Prostate gland (tissue), 2 donors: ENCODE results near the gene AARS2. TPM values are rescaled to one million over a fixed set of nuclear protein-coding genes. Genes with fewer than 3 reads are reported as not detected.

ENCODE experiments used
- DNase-seq: peaks from one replicate; pipeline ENCODE4 v3.0.0-alpha.2; 2019; ENCODE audit warnings: low spot score
- H3K27ac ChIP-seq, 2 donors: fragments of 200-600 bp; sonication (generic); 2 replicates each; pipeline ENCODE4 v1.5.1; 2017 to 2019
- H3K27me3 ChIP-seq: fragments of 200-600 bp; sonication (generic); replicated peaks from 2 replicates; pipeline ENCODE4 v1.5.1; 2019; ENCODE audit not compliant: insufficient read depth
- H3K36me3 ChIP-seq, 2 donors: fragments of 200-600 bp; sonication (generic); 1 replicate in 1 of 2; 2 replicates in 1 of 2; pipeline versions ENCODE4 v1.5.1 to v1.8.1; 2017 to 2019
- H3K4me1 ChIP-seq: fragments of 200-600 bp; sonication (generic); replicated peaks from 2 replicates; pipeline ENCODE4 v1.5.1; 2019
- H3K4me3 ChIP-seq, 2 donors: fragments of 200-600 bp; sonication (generic); 2 replicates each; pipeline ENCODE4 v1.5.1; 2017 to 2019
- H3K9me3 ChIP-seq: fragments of 200-600 bp; sonication (generic); 2 replicates; pipeline ENCODE4 v1.5.1; 2017
- CTCF ChIP-seq, 4 experiments: fragments of 200-600 bp in 2 of 4; fragments of 450-650 bp in 2 of 4; sonication (generic) in 2 of 4; IDR thresholded peaks; 1 replicate in 3 of 4; 2 replicates in 1 of 4; pipeline ENCODE4 v1.5.1; 2016 to 2019; ENCODE audit warnings: antibody characterized with exemption in 4 of 4, mild to moderate bottlenecking in 2 of 4, moderate library complexity in 2 of 4
- POLR2A ChIP-seq: fragments of 450-650 bp; IDR thresholded peaks from one replicate; pipeline ENCODE4 v1.6.1; 2016; ENCODE audit warnings: antibody characterized with exemption, mild to moderate bottlenecking
- POLR2AphosphoS5 ChIP-seq: sonication (generic); formaldehyde crosslinking; IDR thresholded peaks from one replicate; pipeline ENCODE4 v1.6.1; 2017; ENCODE audit warnings: antibody characterized with exemption
- WGBS: methylation state at CpG from one replicate; pipeline ENCODE4 v1.1.5; 2018; 5-methylcytosine and 5-hydroxymethylcytosine counted together
- intact Hi-C: fragments of 100-400 bp; cut with DNase I; formaldehyde crosslinking; loops from one replicate; pipeline ENCODE4 v1.14.2; 2022
- total RNA-seq, 2 donors: library from RNA; depleted of rRNA; stranded (reverse); fragments of >200 nt; gene quantifications; one replicate each; pipeline ENCODE4 v1.1.0, GENCODE V29; 2016

AARS2 gene
- total RNA-seq, 2 donors from 2014 or later = 17.4 to 19.4 TPM

- no peak for DNase-seq
- no peak for TF ChIP-seq CTCF (IDR thresholded peaks at IDR 0.05)
- no peak for TF ChIP-seq POLR2AphosphoS5
- Histone ChIP-seq H3K4me1 (no peaks in the 10 kb centered on the region), H3K27ac (no peak overlapping the region), H3K36me3 (no peaks in the 10 kb centered on the region), H3K27me3 (peaks cover 5% of the 10 kb centered on the region), H3K4me3 (no peak overlapping the region), H3K9me3 (no peaks in the 10 kb centered on the region)
- 82% methylated on average over 4 of the region's 4 CpGs for WGBS
- intact Hi-C loops = no loop called here
Observed at GRCh38 chr6:44292661-44293365, 20.3 kb downstream of the AARS2 start.

GRCh38 chr6:44291841-44292240 is 21.3 kb downstream of the AARS2 start:
- H3K9me3 ChIP-seq = no peaks in the 10 kb centered on the region
- H3K27ac ChIP-seq = no peak overlapping the region
- no peak for DNase-seq
- H3K4me3 ChIP-seq = no peak overlapping the region
- H3K4me1 ChIP-seq = no peaks in the 10 kb centered on the region
- peaks cover 2% of the 10 kb centered on the region for H3K27me3 ChIP-seq
- TF ChIP-seq POLR2AphosphoS5 (no peak), CTCF (IDR thresholded peaks at IDR 0.05) (no peak), POLR2A (no peak)
- intact Hi-C loops = no loop called here
- no peaks in the 10 kb centered on the region for H3K36me3 ChIP-seq
- 80% methylated on average over 4 of the region's 4 CpGs for WGBS

GRCh38 chr6:44289726-44290260 is 23.4 kb downstream of the AARS2 start:
- Histone ChIP-seq H3K4me3 (no peak overlapping the region), H3K4me1 (no peaks in the 10 kb centered on the region), H3K9me3 (no peaks in the 10 kb centered on the region), H3K27me3 (peaks cover 2% of the 10 kb centered on the region), H3K36me3 (no peaks in the 10 kb centered on the region), H3K27ac (no peak overlapping the region)
- 43% methylated on average over 7 of the region's 7 CpGs for WGBS
- intact Hi-C loops = no loop called here
- no peak for DNase-seq
- no peak for TF ChIP-seq POLR2AphosphoS5

- Histone ChIP-seq H3K27me3 (peaks cover 2% of the 10 kb centered on the region), H3K36me3 (no peaks in the 10 kb centered on the region), H3K4me1 (no peaks in the 10 kb centered on the region), H3K9me3 (no peaks in the 10 kb centered on the region), H3K27ac (no peak overlapping the region), H3K4me3 (no peak overlapping the region)
- DNase-seq = no peak
- WGBS = 50% methylated on average over 2 of the region's 2 CpGs
- TF ChIP-seq CTCF (IDR thresholded peaks at IDR 0.05) (no peak), POLR2AphosphoS5 (no peak), POLR2A (no peak)
- intact Hi-C loops = no loop called here
Observed at GRCh38 chr6:44286747-44287146, 26.4 kb downstream of the AARS2 start.

GRCh38 chr6:44286285-44286565 is 26.9 kb downstream of the AARS2 start:
- no peak overlapping the region for H3K4me3 ChIP-seq
- H3K27ac ChIP-seq = no peak overlapping the region
- no peaks in the 10 kb centered on the region for H3K36me3 ChIP-seq
- no peaks in the 10 kb centered on the region for H3K9me3 ChIP-seq
- WGBS = 83% methylated on average over 12 of the region's 12 CpGs
- no peak for TF ChIP-seq CTCF (IDR thresholded peaks at IDR 0.05)
- no peak for TF ChIP-seq POLR2AphosphoS5
- no peak for TF ChIP-seq POLR2A
- DNase-seq = no peak
- H3K27me3 ChIP-seq = peaks cover 2% of the 10 kb centered on the region
- intact Hi-C loops = no loop called here
- H3K4me1 ChIP-seq = no peaks in the 10 kb centered on the region
